Measurements from ENCODE around the gene LAMTOR5.

The LAMTOR5 gene

DNA sequence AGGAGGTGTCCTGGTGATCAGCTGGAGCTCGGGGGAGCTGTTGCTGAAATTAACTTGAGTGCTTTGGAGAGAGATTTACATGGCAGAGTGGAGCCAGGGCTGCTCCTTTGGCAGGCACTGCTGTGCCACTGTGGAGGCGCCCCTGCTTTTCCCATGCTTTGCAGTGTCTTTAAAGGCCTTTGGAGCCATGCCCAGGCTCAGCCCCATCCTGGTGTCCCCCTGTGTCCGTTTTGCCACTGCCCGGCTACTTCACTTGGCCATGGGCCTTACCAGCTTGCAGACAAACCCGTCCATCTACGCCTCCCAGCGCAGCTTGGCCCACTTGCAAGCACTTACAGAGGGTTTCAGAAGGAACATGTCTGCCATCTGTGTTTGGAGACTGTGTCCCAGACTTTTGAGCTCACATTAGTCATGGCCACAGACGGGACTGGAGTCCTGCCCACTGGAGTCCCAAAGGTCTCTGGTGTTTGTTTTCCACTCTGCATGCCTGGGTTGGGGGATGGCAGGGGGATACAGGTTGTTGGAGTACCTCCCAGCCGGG lies 18.2 kb upstream of the LAMTOR5 start:
- TF ChIP-seq, protein P1, sequence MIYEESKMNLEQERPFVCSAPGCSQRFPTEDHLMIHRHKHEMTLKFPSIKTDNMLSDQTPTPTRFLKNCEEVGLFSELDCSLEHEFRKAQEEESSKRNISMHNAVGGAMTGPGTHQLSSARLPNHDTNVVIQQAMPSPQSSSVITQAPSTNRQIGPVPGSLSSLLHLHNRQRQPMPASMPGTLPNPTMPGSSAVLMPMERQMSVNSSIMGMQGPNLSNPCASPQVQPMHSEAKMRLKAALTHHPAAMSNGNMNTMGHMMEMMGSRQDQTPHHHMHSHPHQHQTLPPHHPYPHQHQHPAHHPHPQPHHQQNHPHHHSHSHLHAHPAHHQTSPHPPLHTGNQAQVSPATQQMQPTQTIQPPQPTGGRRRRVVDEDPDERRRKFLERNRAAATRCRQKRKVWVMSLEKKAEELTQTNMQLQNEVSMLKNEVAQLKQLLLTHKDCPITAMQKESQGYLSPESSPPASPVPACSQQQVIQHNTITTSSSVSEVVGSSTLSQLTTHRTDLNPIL (CRISPR knock-in tag; IDR thresholded peaks at IDR 0.05; ENCODE audit: low read depth), result no peak
- no peak for TF ChIP-seq RARB (CRISPR knock-in tag; IDR thresholded peaks at IDR 0.05)
- no peak for TF ChIP-seq ZNF565 (CRISPR knock-in tag; conservative IDR thresholded peaks at IDR 0.05; ENCODE audit: low read depth)
- TF ChIP-seq TOX (CRISPR knock-in tag; IDR thresholded peaks at IDR 0.05; ENCODE audit: borderline replicate concordance), result no peak
- no peak for TF ChIP-seq SNAI2 (CRISPR knock-in tag; IDR thresholded peaks at IDR 0.05)
- TF ChIP-seq, protein P2, sequence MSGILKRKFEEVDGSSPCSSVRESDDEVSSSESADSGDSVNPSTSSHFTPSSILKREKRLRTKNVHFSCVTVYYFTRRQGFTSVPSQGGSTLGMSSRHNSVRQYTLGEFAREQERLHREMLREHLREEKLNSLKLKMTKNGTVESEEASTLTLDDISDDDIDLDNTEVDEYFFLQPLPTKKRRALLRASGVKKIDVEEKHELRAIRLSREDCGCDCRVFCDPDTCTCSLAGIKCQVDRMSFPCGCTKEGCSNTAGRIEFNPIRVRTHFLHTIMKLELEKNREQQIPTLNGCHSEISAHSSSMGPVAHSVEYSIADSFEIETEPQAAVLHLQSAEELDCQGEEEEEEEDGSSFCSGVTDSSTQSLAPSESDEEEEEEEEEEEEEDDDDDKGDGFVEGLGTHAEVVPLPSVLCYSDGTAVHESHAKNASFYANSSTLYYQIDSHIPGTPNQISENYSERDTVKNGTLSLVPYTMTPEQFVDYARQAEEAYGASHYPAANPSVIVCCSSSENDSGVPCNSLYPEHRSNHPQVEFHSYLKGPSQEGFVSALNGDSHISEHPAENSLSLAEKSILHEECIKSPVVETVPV (CRISPR knock-in tag; IDR thresholded peaks at IDR 0.05), result no peak
- no peak for TF ChIP-seq ZNF70 (CRISPR knock-in tag; IDR thresholded peaks at IDR 0.05)
- ATAC-seq, result no peak

DNA sequence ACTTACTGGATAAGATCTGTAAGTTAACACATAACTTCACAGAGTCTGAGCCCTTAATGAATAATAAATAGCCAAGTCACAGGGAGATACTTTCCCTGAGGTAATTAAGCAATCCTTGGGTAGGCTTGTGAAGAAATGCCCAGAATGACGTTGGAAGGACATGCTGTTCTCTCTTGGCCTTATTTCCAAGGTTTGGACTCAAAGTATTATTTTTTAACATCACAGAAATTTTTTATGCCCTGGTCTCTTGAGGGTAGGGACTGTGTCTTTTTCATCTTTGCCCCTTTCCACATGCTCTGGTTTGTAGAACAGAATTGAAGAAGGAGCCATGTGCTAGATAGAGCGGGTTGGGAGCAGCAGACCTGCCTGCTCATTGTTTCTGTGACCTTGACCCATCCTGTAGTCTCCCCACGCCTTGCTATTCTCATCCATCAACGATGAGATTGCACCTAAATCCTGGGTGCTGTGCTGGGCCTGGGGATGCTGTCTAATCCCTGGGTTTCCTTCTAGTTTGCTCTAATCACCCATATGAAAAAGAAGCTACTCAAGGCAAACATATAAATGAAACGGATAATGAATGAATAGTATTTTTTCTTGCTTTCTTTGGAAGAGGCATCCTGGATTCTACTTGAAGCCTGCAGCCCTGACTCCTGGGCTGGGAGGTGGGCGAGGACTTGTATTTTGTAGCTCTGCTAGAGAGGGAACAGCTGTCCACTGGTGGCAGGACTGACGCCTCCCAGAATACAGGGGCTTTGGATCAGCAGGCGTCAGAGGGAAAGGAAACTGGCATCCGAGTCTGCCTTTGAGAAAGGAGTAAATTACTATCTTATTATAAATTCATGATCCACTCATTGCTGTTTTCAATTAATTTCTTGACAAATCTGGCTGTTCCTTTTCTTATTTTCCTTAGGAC lies 17.5 kb upstream of the LAMTOR5 start:
- no peak for TF ChIP-seq ISL1 (CRISPR knock-in tag; IDR thresholded peaks at IDR 0.05)
- TF ChIP-seq, protein P2 (CRISPR knock-in tag; IDR thresholded peaks at IDR 0.05), result no peak
- TF ChIP-seq RARB (CRISPR knock-in tag; IDR thresholded peaks at IDR 0.05), result no peak
- TF ChIP-seq CSDC2 (CRISPR knock-in tag; IDR thresholded peaks at IDR 0.05), result no peak
- no peak for TF ChIP-seq ZFP3 (CRISPR knock-in tag; IDR thresholded peaks at IDR 0.05)
- TF ChIP-seq, protein P3, sequence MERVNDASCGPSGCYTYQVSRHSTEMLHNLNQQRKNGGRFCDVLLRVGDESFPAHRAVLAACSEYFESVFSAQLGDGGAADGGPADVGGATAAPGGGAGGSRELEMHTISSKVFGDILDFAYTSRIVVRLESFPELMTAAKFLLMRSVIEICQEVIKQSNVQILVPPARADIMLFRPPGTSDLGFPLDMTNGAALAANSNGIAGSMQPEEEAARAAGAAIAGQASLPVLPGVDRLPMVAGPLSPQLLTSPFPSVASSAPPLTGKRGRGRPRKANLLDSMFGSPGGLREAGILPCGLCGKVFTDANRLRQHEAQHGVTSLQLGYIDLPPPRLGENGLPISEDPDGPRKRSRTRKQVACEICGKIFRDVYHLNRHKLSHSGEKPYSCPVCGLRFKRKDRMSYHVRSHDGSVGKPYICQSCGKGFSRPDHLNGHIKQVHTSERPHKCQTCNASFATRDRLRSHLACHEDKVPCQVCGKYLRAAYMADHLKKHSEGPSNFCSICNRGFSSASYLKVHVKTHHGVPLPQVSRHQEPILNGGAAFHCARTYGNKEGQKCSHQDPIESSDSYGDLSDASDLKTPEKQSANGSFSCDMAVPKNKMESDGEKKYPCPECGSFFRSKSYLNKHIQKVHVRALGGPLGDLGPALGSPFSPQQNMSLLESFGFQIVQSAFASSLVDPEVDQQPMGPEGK (CRISPR knock-in tag; IDR thresholded peaks at IDR 0.05; ENCODE audit: borderline replicate concordance), result no peak
- TF ChIP-seq OSR1 (CRISPR knock-in tag; IDR thresholded peaks at IDR 0.05), result no peak
- TF ChIP-seq, protein P1 (CRISPR knock-in tag; IDR thresholded peaks at IDR 0.05; ENCODE audit: low read depth), result no peak
- no peak for TF ChIP-seq ESRRG (CRISPR knock-in tag; IDR thresholded peaks at IDR 0.05)
- TF ChIP-seq, protein P4, sequence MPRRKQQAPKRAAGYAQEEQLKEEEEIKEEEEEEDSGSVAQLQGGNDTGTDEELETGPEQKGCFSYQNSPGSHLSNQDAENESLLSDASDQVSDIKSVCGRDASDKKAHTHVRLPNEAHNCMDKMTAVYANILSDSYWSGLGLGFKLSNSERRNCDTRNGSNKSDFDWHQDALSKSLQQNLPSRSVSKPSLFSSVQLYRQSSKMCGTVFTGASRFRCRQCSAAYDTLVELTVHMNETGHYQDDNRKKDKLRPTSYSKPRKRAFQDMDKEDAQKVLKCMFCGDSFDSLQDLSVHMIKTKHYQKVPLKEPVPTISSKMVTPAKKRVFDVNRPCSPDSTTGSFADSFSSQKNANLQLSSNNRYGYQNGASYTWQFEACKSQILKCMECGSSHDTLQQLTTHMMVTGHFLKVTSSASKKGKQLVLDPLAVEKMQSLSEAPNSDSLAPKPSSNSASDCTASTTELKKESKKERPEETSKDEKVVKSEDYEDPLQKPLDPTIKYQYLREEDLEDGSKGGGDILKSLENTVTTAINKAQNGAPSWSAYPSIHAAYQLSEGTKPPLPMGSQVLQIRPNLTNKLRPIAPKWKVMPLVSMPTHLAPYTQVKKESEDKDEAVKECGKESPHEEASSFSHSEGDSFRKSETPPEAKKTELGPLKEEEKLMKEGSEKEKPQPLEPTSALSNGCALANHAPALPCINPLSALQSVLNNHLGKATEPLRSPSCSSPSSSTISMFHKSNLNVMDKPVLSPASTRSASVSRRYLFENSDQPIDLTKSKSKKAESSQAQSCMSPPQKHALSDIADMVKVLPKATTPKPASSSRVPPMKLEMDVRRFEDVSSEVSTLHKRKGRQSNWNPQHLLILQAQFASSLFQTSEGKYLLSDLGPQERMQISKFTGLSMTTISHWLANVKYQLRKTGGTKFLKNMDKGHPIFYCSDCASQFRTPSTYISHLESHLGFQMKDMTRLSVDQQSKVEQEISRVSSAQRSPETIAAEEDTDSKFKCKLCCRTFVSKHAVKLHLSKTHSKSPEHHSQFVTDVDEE (CRISPR knock-in tag; IDR thresholded peaks at IDR 0.05), result no peak
- TF ChIP-seq SNAI2 (CRISPR knock-in tag; IDR thresholded peaks at IDR 0.05), result no peak
- TF ChIP-seq ZFP30 (CRISPR knock-in tag; IDR thresholded peaks at IDR 0.05), result no peak
- no peak for TF ChIP-seq ARNTL (CRISPR knock-in tag; IDR thresholded peaks at IDR 0.05; ENCODE audit: borderline replicate concordance, low read depth)
- TF ChIP-seq PPARA (CRISPR knock-in tag; IDR thresholded peaks at IDR 0.05; ENCODE audit: borderline replicate concordance), result no peak
- ATAC-seq, result no peak

Data from SK-N-SH treated with all-trans-retinoic acid at 6 μM for 48 hours (cell line).